ENCODE results near the gene EEF2K. TPM values are rescaled to one million over a fixed set of nuclear protein-coding genes. Genes with fewer than 3 reads are reported as not detected.

Gene EEF2K
- total and polyA plus RNA-seq, 2 donors = 26.6 to 37.2 TPM

DNA sequence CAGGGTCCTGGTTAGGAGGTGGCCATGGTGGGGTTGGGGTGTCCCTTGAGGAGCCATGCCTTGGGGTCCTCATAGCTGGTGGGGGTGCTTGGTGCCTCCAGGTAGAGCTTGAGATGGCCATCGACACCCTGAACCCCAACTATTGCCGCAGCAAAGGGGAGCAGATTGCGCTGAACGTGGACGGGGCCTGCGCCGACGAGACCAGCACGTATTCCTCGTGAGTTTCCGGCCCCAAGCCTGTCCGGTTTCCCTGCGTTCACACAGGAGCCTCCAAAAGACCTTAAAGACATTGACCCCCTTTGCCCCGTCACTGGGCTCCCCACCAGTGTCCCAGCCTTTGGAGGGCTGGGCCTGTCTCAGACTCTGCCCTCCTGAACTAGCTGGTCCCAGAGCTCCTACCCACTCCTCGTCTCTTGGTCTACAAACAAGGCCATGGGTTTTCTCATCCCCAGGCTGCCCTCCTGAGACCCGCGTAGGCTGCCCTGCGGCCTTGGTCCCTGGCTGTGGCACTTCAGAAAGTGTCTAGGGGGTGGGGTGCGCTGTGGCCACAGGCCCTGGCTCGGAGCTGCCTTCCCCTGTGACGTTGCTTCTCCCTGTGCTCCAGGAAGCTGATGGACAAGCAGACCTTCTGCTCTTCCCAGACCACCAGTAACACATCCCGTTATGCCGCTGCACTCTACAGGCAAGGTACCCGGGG is 102.9 kb downstream of the EEF2K start:
- no peak for DNase-seq (ENCODE audit: extremely low spot score)
- no peaks in the 10 kb centered on the region for H3K4me1 ChIP-seq (ENCODE audit: insufficient read depth)
- H3K27ac ChIP-seq (ENCODE audit: low read depth) = no peak overlapping the region
- H3K36me3 ChIP-seq (ENCODE audit: insufficient read depth) = peaks cover 2% of the 10 kb centered on the region
- H3K4me3 ChIP-seq (ENCODE audit: low read depth, low read length) = no peak overlapping the region
- 97% methylated on average over 24 of the region's 24 CpGs for WGBS

DNA sequence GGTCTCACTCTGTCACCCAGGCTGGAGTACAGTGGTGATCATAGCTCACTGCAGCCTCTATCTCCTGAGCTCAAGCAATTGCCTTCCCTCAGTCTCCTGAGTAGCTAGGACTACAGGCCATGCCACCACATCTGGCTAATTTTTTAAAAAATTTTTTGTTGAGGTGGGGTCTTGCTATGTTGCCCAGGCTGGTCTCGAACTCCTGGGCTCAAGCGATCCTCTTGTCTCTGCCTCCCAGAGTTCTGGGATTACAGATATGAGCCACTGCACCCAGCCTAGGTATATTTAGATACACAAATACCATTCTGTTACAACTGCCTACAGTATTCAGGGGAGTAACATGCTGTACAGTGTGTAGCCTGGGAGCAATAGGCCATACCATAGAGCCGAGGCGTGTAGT is 105.4 kb downstream of the EEF2K start:
- Histone ChIP-seq H3K4me1 (ENCODE audit: insufficient read depth) (no peaks in the 10 kb centered on the region), H3K36me3 (ENCODE audit: insufficient read depth) (peaks cover 2% of the 10 kb centered on the region), H3K4me3 (ENCODE audit: low read depth, low read length) (no peak overlapping the region), H3K27ac (ENCODE audit: low read depth) (no peak overlapping the region)
- no peak for DNase-seq (ENCODE audit: extremely low spot score)
- WGBS = 95% methylated on average over 4 of the region's 4 CpGs

DNA sequence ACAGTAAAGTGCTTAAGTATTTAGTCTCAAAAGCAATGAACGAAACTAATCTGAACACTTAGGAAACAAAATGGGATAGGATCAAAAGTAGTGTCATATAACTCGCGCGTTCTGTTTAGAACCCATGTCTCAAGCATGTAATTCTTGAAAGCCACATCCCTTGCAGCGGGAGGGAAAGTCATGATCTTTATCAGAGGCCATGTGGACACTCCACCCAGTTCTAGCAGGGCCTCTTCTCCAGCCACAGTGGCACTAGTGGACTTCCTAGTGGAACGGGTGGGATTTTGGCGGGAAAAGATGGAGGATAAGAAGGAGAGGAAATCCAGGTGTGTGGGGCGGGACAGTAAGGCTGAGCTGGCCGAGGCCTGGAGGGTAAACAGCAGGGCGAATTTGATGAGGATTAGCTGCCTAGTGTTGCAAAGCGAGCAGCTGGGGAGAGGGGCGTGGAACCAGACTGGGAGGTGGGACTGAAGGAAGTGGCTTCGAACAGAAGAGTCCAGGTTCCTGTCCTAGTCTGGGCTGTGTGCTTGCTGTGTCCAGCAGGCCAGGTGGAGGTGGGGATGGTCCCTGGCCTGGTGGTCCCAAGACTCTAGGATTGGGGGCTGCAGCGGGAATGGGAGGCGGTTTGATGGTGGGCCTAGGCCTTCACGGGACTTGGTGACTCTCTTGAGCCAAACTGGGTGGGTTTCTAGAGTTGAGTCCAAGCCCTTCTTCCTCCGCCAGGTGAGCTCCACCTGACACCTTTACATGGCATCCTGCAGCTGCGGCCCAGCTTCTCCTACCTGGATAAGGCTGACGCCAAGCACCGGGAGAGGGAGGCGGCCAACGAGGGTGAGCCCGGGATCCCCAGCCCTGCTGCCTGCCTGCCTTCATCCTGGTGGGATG is 107.1 kb downstream of the EEF2K start:
- Histone ChIP-seq H3K4me3 (ENCODE audit: low read depth, low read length) (no peak overlapping the region), H3K4me1 (ENCODE audit: insufficient read depth) (no peaks in the 10 kb centered on the region), H3K36me3 (ENCODE audit: insufficient read depth) (peaks cover 2% of the 10 kb centered on the region), H3K27ac (ENCODE audit: low read depth) (no peak overlapping the region)
- 90% methylated on average over 23 of the region's 23 CpGs for WGBS
- DNase-seq (ENCODE audit: extremely low spot score) = no peak

DNA sequence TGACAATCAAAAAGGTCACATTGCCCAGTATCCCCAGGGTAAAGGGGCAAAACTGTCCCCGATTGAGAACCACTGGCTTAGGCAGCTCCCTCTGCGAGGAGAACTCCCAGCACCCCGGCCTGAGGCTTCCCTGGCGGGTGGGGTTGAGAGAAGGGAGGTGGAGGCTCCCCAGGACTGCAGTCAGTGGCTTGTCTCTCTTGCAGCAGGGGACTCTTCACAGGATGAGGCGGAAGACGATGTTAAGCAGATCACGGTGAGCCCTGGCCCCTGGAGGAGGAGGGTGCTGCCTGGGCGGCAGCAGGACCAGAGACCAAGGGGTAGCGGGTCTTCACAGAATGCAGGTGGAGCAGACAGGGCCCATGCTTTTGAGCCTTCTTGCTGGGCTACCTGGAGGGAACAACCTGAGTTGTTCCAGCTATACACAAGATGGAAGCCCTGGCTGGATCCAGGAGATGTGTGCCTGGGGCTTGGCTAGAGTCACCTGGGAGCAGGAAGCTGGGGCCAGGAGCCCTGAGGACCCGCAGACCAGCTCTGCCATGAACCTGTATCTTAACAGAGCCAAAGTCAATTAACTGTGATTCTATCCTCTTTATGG is 107.9 kb downstream of the EEF2K start:
- DNase-seq (ENCODE audit: extremely low spot score) = no peak
- Histone ChIP-seq H3K27ac (ENCODE audit: low read depth) (no peak overlapping the region), H3K36me3 (ENCODE audit: insufficient read depth) (peaks cover 4% of the 10 kb centered on the region), H3K4me1 (ENCODE audit: insufficient read depth) (no peaks in the 10 kb centered on the region), H3K4me3 (ENCODE audit: low read depth, low read length) (no peak overlapping the region)
- 94% methylated on average over 10 of the region's 10 CpGs for WGBS

DNA sequence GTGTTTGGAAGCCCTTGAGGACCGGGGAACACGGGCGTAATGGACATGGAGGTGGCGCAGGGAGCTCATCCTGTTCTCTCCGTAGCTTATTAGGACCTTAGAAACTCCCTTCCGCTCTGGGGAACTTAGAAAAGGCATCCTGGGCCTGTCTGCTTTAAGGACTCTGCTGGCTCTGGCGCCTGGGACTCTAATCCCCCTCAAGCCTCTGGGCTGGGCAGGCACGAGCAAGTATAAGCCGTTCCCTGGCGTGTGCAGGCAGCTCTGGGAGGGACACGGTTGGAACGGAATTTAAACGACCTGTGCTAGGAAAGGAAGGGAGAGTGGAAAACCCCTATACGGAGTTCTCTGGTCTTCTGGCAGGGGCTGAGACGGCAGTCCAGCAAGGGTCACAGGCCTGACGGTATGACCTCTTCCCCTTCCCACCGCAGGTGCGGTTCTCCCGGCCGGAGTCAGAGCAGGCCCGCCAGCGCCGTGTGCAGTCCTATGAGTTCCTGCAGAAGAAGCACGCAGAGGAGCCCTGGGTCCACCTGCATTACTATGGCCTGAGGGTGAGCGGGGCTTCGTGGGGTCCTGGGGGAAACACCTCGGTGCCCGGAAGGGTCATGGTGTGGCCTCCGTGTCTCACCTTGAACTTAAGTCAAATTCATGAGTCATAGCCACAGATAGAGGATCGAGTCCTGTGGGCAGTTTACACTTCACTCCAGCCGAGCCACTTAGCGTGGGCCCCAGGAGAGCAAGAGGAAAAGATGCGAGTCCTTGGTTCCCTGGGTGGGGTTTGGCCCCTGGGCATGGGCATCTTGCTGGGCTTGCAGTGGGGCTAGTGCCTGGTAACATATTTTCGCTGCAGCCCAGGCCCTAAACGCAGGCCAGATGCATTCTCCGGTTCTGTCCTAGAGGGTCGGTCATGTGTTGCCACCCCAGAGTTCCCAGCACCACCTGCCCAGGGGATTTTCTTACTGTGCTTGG is 108.9 kb downstream of the EEF2K start:
- no peaks in the 10 kb centered on the region for H3K4me1 ChIP-seq (ENCODE audit: insufficient read depth)
- no peak overlapping the region for H3K4me3 ChIP-seq (ENCODE audit: low read depth, low read length)
- DNase-seq (ENCODE audit: extremely low spot score) = peak; percentile 49
- peaks cover 1% of the 10 kb centered on the region for H3K36me3 ChIP-seq (ENCODE audit: insufficient read depth)
- WGBS = 73% methylated on average over 37 of the region's 37 CpGs
- H3K27ac ChIP-seq (ENCODE audit: low read depth) = no peak overlapping the region

DNA sequence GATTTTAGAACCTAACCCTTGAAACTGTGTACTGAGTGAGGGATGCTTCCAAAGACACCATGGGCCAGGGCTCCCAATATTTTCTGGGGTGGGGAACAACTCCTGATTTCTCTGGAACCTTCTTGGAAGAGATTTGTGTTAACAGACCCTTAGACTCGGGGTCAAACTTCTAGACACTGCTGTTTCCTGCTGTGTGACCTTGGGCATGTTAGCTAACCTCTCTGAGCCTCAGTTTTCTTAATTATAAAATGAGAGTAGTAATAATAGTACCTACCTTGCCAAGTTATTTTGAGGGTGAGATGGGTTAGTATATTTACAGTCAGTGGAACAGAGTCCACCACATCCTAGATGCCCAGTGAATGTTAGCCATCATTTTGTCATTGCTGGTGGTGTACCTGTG is 109.9 kb downstream of the EEF2K start:
- 97% methylated on average over 1 of the region's 1 CpG for WGBS
- Histone ChIP-seq H3K27ac (ENCODE audit: low read depth) (no peak overlapping the region), H3K4me1 (ENCODE audit: insufficient read depth) (no peaks in the 10 kb centered on the region), H3K4me3 (ENCODE audit: low read depth, low read length) (no peak overlapping the region), H3K36me3 (ENCODE audit: insufficient read depth) (peaks cover 1% of the 10 kb centered on the region)
- DNase-seq (ENCODE audit: extremely low spot score) = no peak

DNA sequence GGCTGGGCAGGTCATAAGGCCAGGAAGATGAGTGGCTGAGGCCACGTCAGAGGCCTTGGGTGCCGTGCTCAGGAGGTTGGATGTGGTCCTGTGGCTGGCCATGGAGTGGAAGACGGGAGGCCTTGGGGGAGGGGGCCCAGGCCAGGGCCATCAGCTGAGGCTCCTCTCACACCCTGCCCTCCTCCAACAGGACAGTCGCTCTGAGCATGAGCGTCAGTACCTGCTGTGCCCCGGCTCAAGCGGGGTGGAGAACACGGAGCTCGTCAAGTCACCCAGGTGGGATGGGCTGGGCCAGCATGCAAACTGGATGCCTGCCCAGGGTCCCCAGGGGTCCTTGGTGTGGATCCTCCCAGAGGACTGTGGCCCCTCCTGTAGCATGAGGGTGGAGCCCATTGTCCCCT is 110.3 kb downstream of the EEF2K start:
- WGBS = 87% methylated on average over 9 of the region's 9 CpGs
- no peaks in the 10 kb centered on the region for H3K4me1 ChIP-seq (ENCODE audit: insufficient read depth)
- peaks cover 1% of the 10 kb centered on the region for H3K36me3 ChIP-seq (ENCODE audit: insufficient read depth)
- DNase-seq (ENCODE audit: extremely low spot score) = no peak
- no peak overlapping the region for H3K27ac ChIP-seq (ENCODE audit: low read depth)
- H3K4me3 ChIP-seq (ENCODE audit: low read depth, low read length) = no peak overlapping the region

DNA sequence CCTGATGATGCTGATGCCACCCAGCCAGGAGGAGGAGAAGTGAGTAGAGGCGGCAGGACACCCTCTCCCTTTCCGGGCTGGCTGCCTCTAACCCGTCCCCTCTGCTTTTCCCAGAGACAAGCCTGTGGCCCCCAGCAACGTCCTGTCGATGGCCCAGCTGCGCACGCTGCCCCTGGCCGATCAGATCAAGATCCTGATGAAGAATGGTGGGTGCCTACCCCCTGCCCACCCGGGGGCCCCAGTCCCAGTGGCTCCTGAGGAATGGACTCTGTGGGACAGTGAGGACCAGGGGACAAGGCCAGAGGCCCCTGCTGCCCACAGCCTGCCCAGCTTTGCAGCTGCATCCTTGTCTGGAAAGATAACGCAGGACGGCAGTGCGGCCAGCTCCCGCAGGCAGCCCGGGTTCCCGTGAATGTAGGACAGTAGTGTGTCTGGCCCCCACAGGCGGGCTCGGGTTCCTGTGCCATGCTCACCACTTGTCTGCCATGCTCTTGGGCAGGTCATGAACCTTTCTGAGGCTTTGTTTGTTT is 111.0 kb downstream of the EEF2K start:
- Histone ChIP-seq H3K4me3 (ENCODE audit: low read depth, low read length) (no peak overlapping the region), H3K27ac (ENCODE audit: low read depth) (no peak overlapping the region), H3K36me3 (ENCODE audit: insufficient read depth) (peaks cover 1% of the 10 kb centered on the region), H3K4me1 (ENCODE audit: insufficient read depth) (no peaks in the 10 kb centered on the region)
- WGBS = 92% methylated on average over 17 of the region's 17 CpGs
- DNase-seq (ENCODE audit: extremely low spot score) = no peak

DNA sequence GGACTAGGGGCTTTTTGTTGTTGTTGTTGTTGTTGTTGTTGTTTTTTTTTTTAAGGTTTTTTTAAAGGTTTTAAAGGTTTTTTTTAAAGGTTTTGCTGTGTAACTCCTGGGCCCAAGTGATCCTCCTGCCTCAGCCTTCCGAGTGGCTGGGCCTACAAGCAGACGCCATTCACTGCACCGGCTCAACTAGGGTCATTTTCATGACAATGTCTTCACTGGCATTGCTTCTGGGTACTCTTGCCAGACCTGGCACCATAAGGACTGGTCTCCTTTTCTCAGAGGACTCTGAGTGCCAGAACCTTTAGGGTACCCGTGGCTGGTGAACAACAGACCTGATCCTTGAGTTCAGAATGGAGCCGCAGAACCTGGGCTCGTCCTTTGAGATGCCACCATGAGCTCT is 111.5 kb downstream of the EEF2K start:
- WGBS = 93% methylated on average over 6 of the region's 6 CpGs
- no peak overlapping the region for H3K4me3 ChIP-seq (ENCODE audit: low read depth, low read length)
- no peaks in the 10 kb centered on the region for H3K4me1 ChIP-seq (ENCODE audit: insufficient read depth)
- H3K36me3 ChIP-seq (ENCODE audit: insufficient read depth) = peaks cover 1% of the 10 kb centered on the region
- no peak for DNase-seq (ENCODE audit: extremely low spot score)
- no peak overlapping the region for H3K27ac ChIP-seq (ENCODE audit: low read depth)

DNA sequence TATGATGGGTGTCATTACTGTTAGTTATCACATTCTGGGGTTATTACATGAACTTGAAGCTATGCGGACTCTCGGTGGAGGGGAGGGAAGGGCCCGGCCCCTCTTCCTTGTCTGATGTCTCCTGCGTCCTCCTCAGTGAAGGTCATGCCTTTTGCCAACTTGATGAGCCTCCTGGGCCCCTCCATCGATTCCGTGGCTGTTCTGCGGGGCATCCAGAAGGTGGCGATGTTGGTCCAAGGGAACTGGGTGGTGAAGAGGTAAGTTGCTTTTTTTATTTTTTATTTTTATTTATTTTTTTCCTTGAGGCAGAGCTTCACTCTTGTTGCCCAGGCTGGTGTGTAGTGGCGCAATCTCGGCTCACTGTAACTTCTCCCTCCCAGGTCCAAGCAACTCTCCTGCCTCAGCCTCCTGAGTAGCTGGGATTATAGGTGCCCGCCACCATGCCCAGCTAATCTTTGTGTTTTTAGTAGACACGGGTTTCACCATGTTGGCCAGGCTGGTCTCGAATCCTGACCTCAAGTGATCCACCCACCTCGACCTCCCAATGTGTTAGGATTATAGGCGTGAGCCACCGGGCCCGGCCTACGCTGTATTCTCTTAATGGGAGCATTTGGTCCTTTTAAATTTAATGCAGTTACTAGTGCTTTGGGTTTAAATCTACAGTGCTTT is 112.7 kb downstream of the EEF2K start:
- H3K4me3 ChIP-seq (ENCODE audit: low read depth, low read length) = no peak overlapping the region
- H3K27ac ChIP-seq (ENCODE audit: low read depth) = no peak overlapping the region
- peaks cover 1% of the 10 kb centered on the region for H3K36me3 ChIP-seq (ENCODE audit: insufficient read depth)
- no peaks in the 10 kb centered on the region for H3K4me1 ChIP-seq (ENCODE audit: insufficient read depth)
- DNase-seq (ENCODE audit: extremely low spot score) = no peak
- WGBS = 86% methylated on average over 18 of the region's 18 CpGs

DNA sequence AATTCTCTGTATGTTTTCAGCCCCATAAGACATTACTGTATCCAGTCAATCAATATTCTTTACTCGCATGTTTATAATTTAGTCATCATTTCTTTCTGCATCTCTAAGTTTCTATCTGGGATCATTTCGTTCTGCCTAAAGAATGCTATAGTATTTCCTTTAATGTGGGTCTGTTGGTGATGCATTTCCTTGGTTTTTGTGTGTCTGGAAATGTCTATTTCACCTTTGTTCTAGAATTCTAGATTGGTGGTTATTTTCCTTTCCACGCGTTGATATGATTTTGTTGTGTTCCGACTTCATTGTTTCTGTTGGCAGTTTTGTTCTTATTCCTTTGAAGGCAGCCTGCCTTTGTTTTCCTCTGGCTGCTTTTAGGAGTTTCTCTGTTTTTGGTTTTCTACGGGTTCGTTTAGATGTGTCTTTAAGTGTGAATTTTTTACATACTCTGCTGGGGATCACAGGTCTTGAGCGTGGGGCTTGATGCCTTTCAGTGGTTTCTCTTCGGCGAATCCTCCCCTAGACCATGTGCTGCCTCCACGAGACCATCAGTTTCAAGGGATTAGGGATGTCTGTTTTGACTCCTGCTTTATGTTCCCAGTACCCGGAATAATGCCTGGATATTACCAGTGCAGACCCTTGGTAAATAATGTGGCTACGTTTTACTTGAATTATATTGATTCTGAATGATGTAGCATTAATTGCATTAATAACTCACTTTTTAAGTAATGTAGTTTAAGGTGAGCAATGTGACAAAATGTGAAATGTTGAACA is 114.7 kb downstream of the EEF2K start:
- H3K36me3 ChIP-seq (ENCODE audit: insufficient read depth) = peaks cover 1% of the 10 kb centered on the region

More for the DNA sequence above, 114.7 kb downstream of the EEF2K start:
- 73% methylated on average over 13 of the region's 13 CpGs for WGBS
- Histone ChIP-seq H3K27ac (ENCODE audit: low read depth) (no peak overlapping the region), H3K4me3 (ENCODE audit: low read depth, low read length) (no peak overlapping the region), H3K4me1 (ENCODE audit: insufficient read depth) (no peaks in the 10 kb centered on the region)
- no peak for DNase-seq (ENCODE audit: extremely low spot score)

Measured in urinary bladder (tissue), 4 donors.